Right lobe of liver (tissue), 4 donors: ENCODE results near the gene KCNAB1.

Source experiments
- POLR2A ChIP-seq: fragments of 450-650 bp; IDR thresholded peaks from one replicate; pipeline ENCODE4 v1.6.1; 2017; ENCODE audit warnings: antibody characterized with exemption, mild to moderate bottlenecking
- TF ChIP-seq, protein P1 (sequence below), 4 donors: fragments of 200-600 bp in 3 of 4; fragments of 450-650 bp in 1 of 4; IDR thresholded peaks; one replicate each; pipeline versions ENCODE4 v1.5.1 to v1.8.0; 2016 to 2022; ENCODE audit warnings: antibody characterized with exemption in 4 of 4, mild to moderate bottlenecking in 2 of 4
- donor health status: DM: no; HTN: no; CAD: no.
- donor health status: DM: no; HTN: no; CAD: no.
- donor health status: DM: no; HTN: yes; CAD: no.

DNA sequence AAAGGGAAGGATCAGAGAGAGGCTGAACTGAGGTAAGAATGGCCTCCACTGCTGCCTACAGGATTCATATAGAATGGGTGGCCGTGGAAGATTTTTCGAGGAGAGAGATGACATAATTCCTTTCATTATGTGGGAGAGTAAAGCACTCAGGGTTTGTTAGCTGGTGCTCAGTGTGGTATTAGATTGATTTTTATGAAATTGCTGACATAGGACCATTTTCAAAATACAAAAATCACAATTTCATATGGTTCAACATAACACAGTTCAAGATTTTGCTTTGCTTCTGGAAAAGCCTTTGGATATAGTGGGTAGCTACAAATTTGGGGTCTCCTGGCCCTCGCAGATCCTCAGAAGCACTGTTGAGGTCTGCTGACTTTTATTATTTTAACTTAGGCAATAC, 95.4 kb downstream of the KCNAB1 start:
- TF ChIP-seq, protein P1, sequence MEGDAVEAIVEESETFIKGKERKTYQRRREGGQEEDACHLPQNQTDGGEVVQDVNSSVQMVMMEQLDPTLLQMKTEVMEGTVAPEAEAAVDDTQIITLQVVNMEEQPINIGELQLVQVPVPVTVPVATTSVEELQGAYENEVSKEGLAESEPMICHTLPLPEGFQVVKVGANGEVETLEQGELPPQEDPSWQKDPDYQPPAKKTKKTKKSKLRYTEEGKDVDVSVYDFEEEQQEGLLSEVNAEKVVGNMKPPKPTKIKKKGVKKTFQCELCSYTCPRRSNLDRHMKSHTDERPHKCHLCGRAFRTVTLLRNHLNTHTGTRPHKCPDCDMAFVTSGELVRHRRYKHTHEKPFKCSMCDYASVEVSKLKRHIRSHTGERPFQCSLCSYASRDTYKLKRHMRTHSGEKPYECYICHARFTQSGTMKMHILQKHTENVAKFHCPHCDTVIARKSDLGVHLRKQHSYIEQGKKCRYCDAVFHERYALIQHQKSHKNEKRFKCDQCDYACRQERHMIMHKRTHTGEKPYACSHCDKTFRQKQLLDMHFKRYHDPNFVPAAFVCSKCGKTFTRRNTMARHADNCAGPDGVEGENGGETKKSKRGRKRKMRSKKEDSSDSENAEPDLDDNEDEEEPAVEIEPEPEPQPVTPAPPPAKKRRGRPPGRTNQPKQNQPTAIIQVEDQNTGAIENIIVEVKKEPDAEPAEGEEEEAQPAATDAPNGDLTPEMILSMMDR (IDR thresholded peaks at IDR 0.05), result no peak
- TF ChIP-seq POLR2A, result no peak
